HUES6 (cell line): ENCODE measurements around the gene CAVIN2.

ENCODE experiments used
- H3K27ac ChIP-seq: 2 replicates; pipeline ENCODE4 v1.7.0; 2013; ENCODE audit warnings: low read depth, mild to moderate bottlenecking, low read length, inconsistent platforms
- H3K27me3 ChIP-seq: 2 replicates; pipeline ENCODE4 v1.6.1; 2013; ENCODE audit warnings: low read length; ENCODE audit not compliant: control insufficient read depth, insufficient read depth
- H3K36me3 ChIP-seq: 2 replicates; pipeline ENCODE4 v1.6.1; 2013; ENCODE audit warnings: low read length; ENCODE audit not compliant: control insufficient read depth, insufficient read depth
- H3K4me1 ChIP-seq: 2 replicates; pipeline ENCODE4 v1.6.1; 2013; ENCODE audit warnings: low read length; ENCODE audit not compliant: control insufficient read depth, insufficient read depth
- H3K4me3 ChIP-seq: 2 replicates; pipeline ENCODE4 v1.5.1; 2013; ENCODE audit warnings: low read depth, low read length
- H3K9ac ChIP-seq: one replicate; pipeline ENCODE4 v1.6.1; 2013; ENCODE audit warnings: mild to moderate bottlenecking, low read length
- H3K9me3 ChIP-seq: 2 replicates; pipeline ENCODE4 v1.6.1; 2013; ENCODE audit warnings: low read depth, low read length; ENCODE audit not compliant: control insufficient read depth, insufficient read depth

The CAVIN2 gene

DNA sequence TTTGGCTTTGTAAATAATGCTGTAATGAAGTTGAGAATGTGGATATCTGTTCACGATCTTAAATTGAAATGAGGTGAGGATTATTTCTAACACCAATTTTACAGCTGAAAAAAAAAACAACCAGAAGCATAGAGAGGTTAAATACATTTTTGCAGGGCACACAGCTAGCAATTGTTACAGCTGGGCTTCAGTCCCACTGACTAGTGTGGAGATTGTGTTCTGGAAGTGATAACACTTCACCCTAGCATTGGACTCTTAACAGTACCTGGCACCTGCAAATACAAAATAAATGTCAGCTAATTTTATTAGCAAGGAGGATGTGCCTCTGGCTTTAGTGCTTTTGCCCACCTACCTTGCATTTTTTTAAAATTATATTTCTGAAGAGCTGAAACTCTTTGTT is 28.8 kb downstream of the CAVIN2 start:
- Histone ChIP-seq H3K36me3 (no peaks in the 10 kb centered on the region), H3K9ac (no peak overlapping the region), H3K4me3 (no peak overlapping the region)

DNA sequence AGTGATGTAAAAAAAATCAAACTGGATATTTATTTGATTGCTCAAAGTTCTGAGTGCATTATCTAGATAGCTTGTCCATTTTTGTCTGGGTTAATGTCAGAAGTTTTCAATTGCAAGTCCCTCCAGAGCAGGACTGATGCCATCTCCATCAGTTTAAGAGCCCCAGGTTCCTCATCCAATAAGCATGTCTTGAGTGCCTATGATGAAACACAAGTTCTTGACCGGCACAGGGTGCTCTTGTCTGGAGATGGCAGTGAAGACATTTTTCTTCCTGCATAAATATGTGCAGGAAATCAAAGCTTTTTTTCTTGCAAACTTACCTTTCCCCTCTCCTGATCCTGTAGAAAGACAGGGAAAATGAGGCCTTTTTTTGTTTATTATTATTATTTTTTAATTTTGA is 31.9 kb downstream of the CAVIN2 start:
- H3K4me1 ChIP-seq: no peaks in the 10 kb centered on the region
- H3K27ac ChIP-seq: no peak overlapping the region
- no peaks in the 10 kb centered on the region for H3K27me3 ChIP-seq
- no peaks in the 10 kb centered on the region for H3K36me3 ChIP-seq
- H3K4me3 ChIP-seq: no peak overlapping the region
- H3K9ac ChIP-seq: no peak overlapping the region
- H3K9me3 ChIP-seq: no peaks in the 10 kb centered on the region

More for the DNA sequence above, 28.8 kb downstream of the CAVIN2 start:
- Histone ChIP-seq H3K27ac (no peak overlapping the region), H3K27me3 (no peaks in the 10 kb centered on the region), H3K9me3 (no peaks in the 10 kb centered on the region), H3K4me1 (no peaks in the 10 kb centered on the region)

DNA sequence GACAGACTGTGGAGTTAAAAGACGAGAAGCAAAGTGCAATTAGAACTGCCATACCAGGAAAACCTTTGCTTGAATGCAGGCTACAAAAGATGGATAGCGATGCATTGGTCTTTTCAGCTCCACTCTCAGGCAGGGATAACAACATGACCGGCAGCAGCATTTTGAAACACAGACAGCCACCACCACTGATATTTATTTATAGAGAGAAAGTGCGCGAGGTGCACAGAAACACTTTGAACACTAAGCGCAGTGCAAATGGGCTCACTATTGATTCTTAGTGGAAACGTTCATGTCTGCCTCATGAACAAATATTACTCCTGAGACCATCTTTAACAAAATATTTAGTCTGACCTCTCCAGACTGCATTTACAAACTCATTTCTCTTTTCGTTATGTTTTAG is 32.9 kb downstream of the CAVIN2 start:
- H3K4me1 ChIP-seq: no peaks in the 10 kb centered on the region
- no peak overlapping the region for H3K4me3 ChIP-seq
- no peak overlapping the region for H3K9ac ChIP-seq
- no peaks in the 10 kb centered on the region for H3K36me3 ChIP-seq
- H3K9me3 ChIP-seq: no peaks in the 10 kb centered on the region
- H3K27ac ChIP-seq: no peak overlapping the region
- H3K27me3 ChIP-seq: no peaks in the 10 kb centered on the region

DNA sequence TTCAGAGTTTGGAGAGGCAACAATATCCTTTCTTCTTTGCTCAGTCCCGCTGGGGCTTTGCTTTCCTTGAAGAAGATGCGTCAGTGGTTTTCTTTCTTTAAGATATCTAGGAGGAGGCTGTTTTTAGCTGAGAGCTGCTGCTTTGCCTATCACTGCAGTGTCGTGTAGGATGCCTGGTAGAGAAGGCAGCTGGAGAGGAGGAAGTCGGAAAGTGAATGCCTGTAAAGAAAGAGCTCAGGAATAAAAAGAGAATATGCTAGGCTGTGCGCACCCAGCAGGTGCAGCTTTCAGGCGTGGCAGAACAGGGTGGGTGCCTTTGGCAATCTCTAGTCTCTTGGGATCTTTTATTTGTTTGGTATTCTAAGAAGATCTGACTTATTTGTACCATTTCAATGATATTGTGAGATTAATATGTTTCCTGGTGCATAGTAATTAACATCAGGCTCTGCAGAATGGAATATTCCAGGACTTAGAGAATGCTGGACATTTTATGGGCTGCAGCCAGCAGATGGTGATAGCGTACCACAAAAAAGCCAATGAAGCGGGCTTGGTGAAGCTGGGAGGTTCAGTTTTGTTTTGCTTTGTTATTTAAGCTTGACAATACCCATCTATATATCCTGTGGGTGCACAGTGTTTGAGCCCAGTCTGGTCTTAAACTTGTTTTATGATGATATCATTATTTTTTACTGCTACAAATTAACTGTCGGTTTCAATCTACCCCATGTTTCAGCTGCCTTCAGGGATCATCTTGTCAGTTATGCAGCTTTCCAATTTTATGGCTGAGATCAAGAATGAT is 34.9 kb downstream of the CAVIN2 start:
- no peaks in the 10 kb centered on the region for H3K9me3 ChIP-seq
- H3K4me3 ChIP-seq: no peak overlapping the region
- no peaks in the 10 kb centered on the region for H3K27me3 ChIP-seq
- no peaks in the 10 kb centered on the region for H3K4me1 ChIP-seq
- H3K9ac ChIP-seq: no peak overlapping the region
- no peak overlapping the region for H3K27ac ChIP-seq
- H3K36me3 ChIP-seq: no peaks in the 10 kb centered on the region

DNA sequence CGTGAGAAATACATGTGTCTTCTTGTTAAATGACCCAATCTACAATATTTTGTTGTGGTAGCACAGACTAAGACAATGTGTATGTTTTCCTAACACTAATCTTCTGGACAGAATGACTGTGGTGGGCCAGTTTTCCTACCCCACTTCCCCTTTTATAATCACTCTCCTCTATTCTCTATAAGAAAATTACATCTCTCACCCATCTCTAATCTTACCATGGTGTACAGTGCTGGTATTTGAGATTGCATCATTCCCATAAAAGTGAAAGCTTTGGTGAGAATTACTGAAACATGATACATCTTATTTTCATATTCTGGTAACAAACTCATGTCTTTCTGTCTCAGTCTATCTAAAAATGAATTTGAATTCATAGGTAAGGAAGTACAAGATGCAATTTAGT is 40.5 kb downstream of the CAVIN2 start:
- Histone ChIP-seq H3K4me3 (no peak overlapping the region), H3K9ac (no peak overlapping the region), H3K27me3 (no peaks in the 10 kb centered on the region), H3K36me3 (no peaks in the 10 kb centered on the region), H3K4me1 (no peaks in the 10 kb centered on the region), H3K9me3 (no peaks in the 10 kb centered on the region), H3K27ac (no peak overlapping the region)

DNA sequence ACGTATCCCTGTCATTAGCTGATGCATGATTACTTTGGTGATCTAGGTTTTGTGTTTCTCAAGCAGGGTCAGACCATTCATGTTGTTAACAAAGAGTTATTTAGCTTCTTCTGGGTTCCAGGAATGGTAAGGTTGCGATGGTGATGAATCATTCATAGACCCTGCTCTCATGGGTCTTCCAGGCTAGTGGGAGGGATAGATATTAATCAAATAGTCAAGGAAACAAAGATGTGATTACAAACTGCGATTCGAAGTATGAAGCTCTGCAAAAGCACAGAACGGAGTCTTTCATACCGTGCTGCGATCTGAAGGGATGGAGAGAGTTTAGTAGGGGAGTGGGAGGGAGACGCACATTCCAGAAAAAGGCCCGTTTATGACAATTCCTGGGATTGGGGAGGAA is 42.1 kb downstream of the CAVIN2 start:
- Histone ChIP-seq H3K4me3 (no peak overlapping the region), H3K27ac (no peak overlapping the region), H3K27me3 (no peaks in the 10 kb centered on the region), H3K4me1 (no peaks in the 10 kb centered on the region), H3K9me3 (no peaks in the 10 kb centered on the region), H3K36me3 (no peaks in the 10 kb centered on the region), H3K9ac (no peak overlapping the region)

DNA sequence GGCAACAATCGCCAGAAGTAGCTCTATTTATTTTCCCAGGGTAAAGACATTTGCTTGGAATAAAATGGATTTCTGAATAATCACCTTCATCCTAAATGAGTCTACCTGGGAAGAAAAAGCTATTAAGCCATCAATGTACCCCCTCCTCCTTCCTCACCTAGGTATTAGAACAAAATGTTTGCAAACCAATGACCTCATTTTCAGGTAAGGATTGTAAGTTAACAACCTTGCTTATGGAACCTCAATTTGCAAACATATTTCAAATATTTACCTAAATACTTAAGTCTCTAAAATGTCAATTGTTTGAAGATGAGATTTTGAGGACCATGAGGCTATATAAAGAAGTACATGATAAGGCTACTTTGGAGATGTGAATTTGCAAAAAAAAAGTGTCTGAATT is 43.9 kb downstream of the CAVIN2 start:
- no peaks in the 10 kb centered on the region for H3K27me3 ChIP-seq
- no peaks in the 10 kb centered on the region for H3K36me3 ChIP-seq
- H3K4me1 ChIP-seq: no peaks in the 10 kb centered on the region
- no peaks in the 10 kb centered on the region for H3K9me3 ChIP-seq
- H3K4me3 ChIP-seq: no peak overlapping the region
- H3K9ac ChIP-seq: no peak overlapping the region
- H3K27ac ChIP-seq: no peak overlapping the region

DNA sequence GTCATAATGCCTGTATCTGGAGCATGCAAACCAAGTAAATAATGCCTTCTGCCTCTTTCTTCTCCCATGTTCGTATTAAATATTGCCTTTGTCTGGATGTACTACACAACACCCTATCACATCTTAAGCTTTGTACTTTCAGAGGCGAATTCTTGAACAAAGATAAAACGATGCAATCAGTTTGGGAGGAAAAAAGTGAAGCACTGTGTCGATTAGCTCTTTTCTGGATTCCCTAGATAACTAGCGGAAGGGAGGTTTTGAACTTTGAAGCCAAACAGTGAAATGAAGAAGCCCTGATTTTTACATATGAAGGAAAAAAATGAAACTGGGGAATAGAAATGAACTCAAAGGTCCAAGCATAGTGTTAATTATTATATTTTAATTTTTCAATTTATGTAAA is 44.7 kb downstream of the CAVIN2 start:
- no peak overlapping the region for H3K27ac ChIP-seq

DNA sequence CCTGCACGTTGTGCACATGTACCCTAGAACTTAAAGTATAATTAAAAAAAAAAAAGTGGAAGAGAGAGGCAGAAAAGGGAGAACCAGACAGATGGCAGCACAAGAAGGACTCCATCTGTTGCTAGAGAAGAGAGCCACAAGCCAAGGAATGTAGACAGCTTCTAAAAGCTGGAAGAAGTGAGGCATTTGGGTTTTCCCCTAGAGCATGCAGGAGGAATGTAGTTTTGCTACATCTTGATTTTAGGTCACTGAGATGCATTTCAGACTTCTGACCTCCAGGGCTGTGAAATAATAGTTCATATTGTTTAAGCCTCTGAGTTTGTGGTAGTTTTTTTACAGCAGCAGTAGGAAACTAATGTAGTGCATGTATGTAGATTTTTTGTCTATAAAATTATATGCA is 46.0 kb downstream of the CAVIN2 start:
- Histone ChIP-seq H3K4me1 (no peaks in the 10 kb centered on the region), H3K9me3 (no peaks in the 10 kb centered on the region), H3K9ac (no peak overlapping the region), H3K36me3 (no peaks in the 10 kb centered on the region), H3K27ac (no peak overlapping the region), H3K4me3 (no peak overlapping the region), H3K27me3 (no peaks in the 10 kb centered on the region)

More for the DNA sequence above, 44.7 kb downstream of the CAVIN2 start:
- Histone ChIP-seq H3K27me3 (no peaks in the 10 kb centered on the region), H3K36me3 (no peaks in the 10 kb centered on the region), H3K4me3 (no peak overlapping the region), H3K9ac (no peak overlapping the region), H3K9me3 (no peaks in the 10 kb centered on the region), H3K4me1 (no peaks in the 10 kb centered on the region)

DNA sequence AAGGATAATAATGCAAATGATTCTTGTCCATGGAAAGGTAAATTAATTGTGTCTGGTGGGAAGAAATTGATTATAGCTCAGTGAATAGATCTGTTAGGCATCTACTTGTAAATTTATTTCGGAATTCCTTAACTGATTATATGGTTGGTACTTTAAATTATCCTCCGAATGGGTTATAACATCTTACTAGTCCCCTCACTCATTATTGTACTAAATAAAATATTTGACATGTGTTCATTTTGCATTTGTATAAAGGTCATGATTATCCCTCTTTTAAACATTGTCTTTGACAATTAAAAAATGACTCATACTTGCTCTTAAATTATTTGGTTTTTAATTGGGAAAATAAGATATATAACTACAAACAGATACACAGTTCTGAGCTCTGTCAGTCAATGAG is 47.4 kb downstream of the CAVIN2 start:
- H3K36me3 ChIP-seq: no peaks in the 10 kb centered on the region
- H3K4me1 ChIP-seq: no peaks in the 10 kb centered on the region
- H3K27ac ChIP-seq: no peak overlapping the region
- no peaks in the 10 kb centered on the region for H3K9me3 ChIP-seq
- no peaks in the 10 kb centered on the region for H3K27me3 ChIP-seq
- no peak overlapping the region for H3K4me3 ChIP-seq
- no peak overlapping the region for H3K9ac ChIP-seq

DNA sequence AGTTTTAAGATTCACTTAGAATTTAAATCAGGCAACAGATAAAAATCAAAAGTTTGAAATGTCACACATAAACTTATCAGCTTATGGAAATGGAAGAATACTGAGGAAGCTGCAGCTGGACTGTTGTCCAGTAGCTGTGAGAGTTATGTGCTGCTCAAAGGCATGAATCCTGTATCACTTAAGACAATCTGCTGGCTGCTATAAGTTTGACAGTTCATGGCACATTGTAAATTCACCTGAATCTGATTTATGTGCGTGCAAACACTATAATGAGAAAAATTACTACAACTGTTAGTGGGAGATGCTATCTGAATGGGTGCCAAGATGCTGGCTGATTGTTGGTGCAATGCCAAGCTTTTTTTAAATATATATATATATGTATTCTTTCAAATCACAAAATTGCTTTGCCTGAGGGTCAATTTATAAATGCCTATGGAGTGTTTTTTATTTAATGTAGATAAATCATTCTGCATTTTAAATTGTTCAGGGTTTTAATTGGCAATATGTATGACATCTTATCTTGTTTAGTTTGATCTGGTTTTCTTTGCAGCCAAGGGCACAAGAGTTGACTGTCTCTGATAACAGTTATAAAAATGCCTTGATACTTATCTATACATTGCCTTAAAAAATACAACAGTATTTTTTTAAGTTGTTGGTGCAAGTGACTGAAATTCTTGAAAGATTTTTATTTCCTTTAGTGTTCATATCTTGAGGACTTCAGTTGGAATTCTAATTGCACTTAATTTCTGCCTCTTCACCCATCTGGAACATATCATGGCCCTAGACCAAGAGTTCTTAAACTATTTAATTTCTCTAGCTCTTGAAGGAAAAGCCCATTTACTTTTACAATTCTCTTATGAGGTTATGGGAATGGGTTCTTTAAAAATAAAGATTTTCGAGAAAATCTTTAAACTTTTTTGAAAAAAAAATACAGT is 48.7 kb downstream of the CAVIN2 start:
- Histone ChIP-seq H3K27me3 (no peaks in the 10 kb centered on the region), H3K9ac (no peak overlapping the region), H3K4me3 (no peak overlapping the region), H3K27ac (no peak overlapping the region), H3K36me3 (no peaks in the 10 kb centered on the region), H3K9me3 (no peaks in the 10 kb centered on the region), H3K4me1 (no peaks in the 10 kb centered on the region)
